Epithelial cell of proximal tubule (primary cell): Measurements from ENCODE around the gene QRSL1. TPM values are rescaled to one million over a fixed set of nuclear protein-coding genes. Genes with fewer than 3 reads are reported as not detected.
A peak's percentile ranks its signal among the peaks of the same experiment; 100 is the strongest.
"Not testable (repeated sequence)": the region's sequence is repeated elsewhere in the genome, so short reads cannot be mapped to it uniquely, and the experiment has no call there.

Experiments used
- DNase-seq: peaks from one replicate; pipeline ENCODE4 v3.0.0-alpha.2; 2011; ENCODE audit warnings: low read depth
- H3K4me3 ChIP-seq: 2 replicates; pipeline ENCODE4 v1.5.1; 2011; ENCODE audit warnings: low read depth, mild to moderate bottlenecking, low read length
- CTCF ChIP-seq: conservative IDR thresholded peaks from 2 replicates; pipeline ENCODE4 v1.5.1; 2012; ENCODE audit warnings: low read depth, mild to moderate bottlenecking, low read length
- total RNA-seq: library from RNA; depleted of rRNA; stranded (reverse); fragments of >200 nt; gene quantifications from 2 replicates; pipeline ENCODE4 v1.2.3, GENCODE V29; 2015

Gene QRSL1
- total RNA-seq, 1 donor from 2014 or later: 6.9 TPM

DNA sequence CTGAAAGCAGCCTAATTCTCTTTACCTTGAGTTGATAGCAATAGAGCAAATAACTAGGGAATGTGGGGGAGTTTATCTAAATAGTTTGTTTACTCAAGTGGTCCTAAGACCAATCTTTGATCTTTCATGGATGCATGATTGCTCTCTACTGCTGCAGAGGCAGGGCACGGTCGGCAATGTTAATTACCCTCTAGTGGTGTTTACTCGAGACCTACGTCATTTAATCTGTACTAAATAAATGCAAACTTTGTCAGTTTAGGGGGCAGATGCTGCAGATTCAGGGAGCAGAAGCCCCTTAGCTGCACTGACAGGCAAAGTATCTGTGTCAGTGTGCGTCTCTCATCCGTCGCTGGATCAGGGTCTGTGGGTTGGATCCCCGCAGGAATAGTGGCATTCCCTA, 7.0 kb upstream of the QRSL1 start:
- no peak for TF ChIP-seq CTCF
- H3K4me3 ChIP-seq: no peak overlapping the region
- DNase-seq: no peak

DNA sequence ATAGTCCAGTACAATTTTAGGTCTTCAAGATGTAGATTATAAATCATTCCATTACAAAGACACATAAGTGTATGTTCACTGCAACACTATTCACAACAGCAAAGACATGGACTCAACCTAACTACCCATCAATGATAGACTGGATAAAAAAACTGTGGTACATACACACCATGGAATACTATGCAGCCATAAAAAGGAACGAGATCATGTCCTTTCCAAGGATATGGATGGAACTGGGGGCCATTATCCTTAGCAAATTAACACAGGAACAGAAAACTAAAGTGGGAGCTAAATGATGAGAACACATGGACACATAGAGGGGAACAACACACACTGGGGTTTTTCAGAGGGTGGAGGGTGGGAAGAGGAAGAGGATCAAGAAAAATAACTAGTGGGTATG, 6.3 kb upstream of the QRSL1 start:
- no peak for TF ChIP-seq CTCF
- H3K4me3 ChIP-seq: no peak overlapping the region
- no peak for DNase-seq

DNA sequence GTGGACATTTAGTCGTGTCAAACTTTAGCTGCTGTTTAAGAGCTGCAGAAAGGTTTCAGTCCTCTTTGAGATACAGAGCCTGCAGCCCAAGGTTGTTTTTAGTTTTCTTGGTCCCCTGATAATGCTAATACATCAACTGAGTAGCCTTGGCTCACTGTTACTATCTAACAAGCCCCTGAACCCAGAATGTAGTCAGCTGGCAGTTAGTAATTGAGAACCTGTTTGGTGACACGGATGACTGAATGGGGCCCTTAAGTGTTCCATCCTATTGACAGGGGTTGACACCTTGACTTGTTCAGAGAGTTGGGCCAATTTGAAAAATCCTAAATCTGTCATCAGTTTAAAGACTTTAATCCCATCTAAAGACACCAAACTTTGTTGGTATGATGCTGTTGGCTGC, 2.9 kb upstream of the QRSL1 start:
- DNase-seq: no peak
- TF ChIP-seq CTCF: no peak
- H3K4me3 ChIP-seq: no peak overlapping the region

DNA sequence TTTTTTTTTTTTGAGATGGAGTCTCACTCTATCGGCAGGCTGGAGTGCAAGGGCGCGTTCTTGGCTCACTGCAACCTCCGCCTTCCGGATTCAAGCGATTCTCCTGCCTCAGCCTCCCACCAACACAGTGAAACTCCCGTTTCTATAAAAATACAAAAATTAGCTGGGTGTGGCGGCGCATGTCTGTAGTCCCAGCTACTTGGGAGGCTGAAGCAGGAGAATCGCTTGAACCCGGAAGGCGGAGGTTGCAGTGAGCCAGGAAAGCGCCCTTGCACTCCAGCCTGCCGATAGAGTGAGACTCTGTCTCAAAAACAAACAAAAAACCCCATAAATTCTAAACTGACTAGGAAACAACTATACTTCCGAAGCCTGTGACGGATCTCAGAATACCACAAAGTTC, 1.6 kb upstream of the QRSL1 start:
- not testable (repeated sequence) for H3K4me3 ChIP-seq, DNase-seq

- no peak for DNase-seq
- peak overlapping the region; percentile 99 for H3K4me3 ChIP-seq
Measured at GRCh38 chr6:106628658-106629102, 698 bp upstream of the QRSL1 start.

GRCh38 chr6:106629859-106630163, 433 bp downstream of the QRSL1 start:
- no peak for TF ChIP-seq CTCF
- peak overlapping the region; percentile 99 for H3K4me3 ChIP-seq
- no peak for DNase-seq

More at GRCh38 chr6:106628658-106629102, 698 bp upstream of the QRSL1 start:
- TF ChIP-seq CTCF: no peak

- TF ChIP-seq CTCF: no peak
- DNase-seq: no peak
- H3K4me3 ChIP-seq: peak overlapping the region; percentile 99
Measured at GRCh38 chr6:106630366-106630765, 988 bp downstream of the QRSL1 start.

- no peak for TF ChIP-seq CTCF
- no peak overlapping the region for H3K4me3 ChIP-seq
- no peak for DNase-seq
Measured at GRCh38 chr6:106631346-106631745, 2.0 kb downstream of the QRSL1 start.
